Measurements from ENCODE around the gene FNBP1L.

The FNBP1L gene

GRCh38 chr1:93565496-93566206 lies 117.7 kb downstream of the FNBP1L start:
- in situ Hi-C loops (cut with MboI; ENCODE audit: low sequenced_read_pairs): no loop called here

GRCh38 chr1:93566227-93566626 lies 118.3 kb downstream of the FNBP1L start:
- in situ Hi-C loops (cut with MboI; ENCODE audit: low sequenced_read_pairs): no loop called here

GRCh38 chr1:93567255-93567918 lies 119.5 kb downstream of the FNBP1L start:
- in situ Hi-C loops (cut with MboI; ENCODE audit: low sequenced_read_pairs): no loop called here

- in situ Hi-C loops (cut with MboI; ENCODE audit: low sequenced_read_pairs): no loop called here
Measured at GRCh38 chr1:93569489-93569888, 121.6 kb downstream of the FNBP1L start.

GRCh38 chr1:93571623-93572310 lies 123.8 kb downstream of the FNBP1L start:
- in situ Hi-C loops (cut with MboI; ENCODE audit: low sequenced_read_pairs): no loop called here

- in situ Hi-C loops (cut with MboI; ENCODE audit: low sequenced_read_pairs): no loop called here
Measured at GRCh38 chr1:93573940-93574469, 126.1 kb downstream of the FNBP1L start.

GRCh38 chr1:93574511-93574910 lies 126.6 kb downstream of the FNBP1L start:
- in situ Hi-C loops (cut with MboI; ENCODE audit: low sequenced_read_pairs): no loop called here

- in situ Hi-C loops (cut with MboI; ENCODE audit: low sequenced_read_pairs): no loop called here
Measured at GRCh38 chr1:93574991-93575390, 127.1 kb downstream of the FNBP1L start.

GRCh38 chr1:93575621-93576284 lies 127.8 kb downstream of the FNBP1L start:
- in situ Hi-C loops (cut with MboI; ENCODE audit: low sequenced_read_pairs): no loop called here

- in situ Hi-C loops (cut with MboI; ENCODE audit: low sequenced_read_pairs): no loop called here
Measured at GRCh38 chr1:93576346-93576745, 128.4 kb downstream of the FNBP1L start.

- in situ Hi-C loops (cut with MboI; ENCODE audit: low sequenced_read_pairs): no loop called here
Measured at GRCh38 chr1:93576746-93577145, 128.8 kb downstream of the FNBP1L start.

- in situ Hi-C loops (cut with MboI; ENCODE audit: low sequenced_read_pairs): no loop called here
Measured at GRCh38 chr1:93577536-93578432, 129.9 kb downstream of the FNBP1L start.

- in situ Hi-C loops (cut with MboI; ENCODE audit: low sequenced_read_pairs): no loop called here
Measured at GRCh38 chr1:93578433-93578830, 130.5 kb downstream of the FNBP1L start.

GRCh38 chr1:93578911-93579825 lies 131.2 kb downstream of the FNBP1L start:
- in situ Hi-C loops (cut with MboI; ENCODE audit: low sequenced_read_pairs): no loop called here

- in situ Hi-C loops (cut with MboI; ENCODE audit: low sequenced_read_pairs): no loop called here
Measured at GRCh38 chr1:93579891-93580290, 132.0 kb downstream of the FNBP1L start.

GRCh38 chr1:93581917-93582850 lies 134.3 kb downstream of the FNBP1L start:
- in situ Hi-C loops (cut with MboI; ENCODE audit: low sequenced_read_pairs): no loop called here

- in situ Hi-C loops (cut with MboI; ENCODE audit: low sequenced_read_pairs): no loop called here
Measured at GRCh38 chr1:93584261-93585003, 136.5 kb downstream of the FNBP1L start.
